ENCODE results near the gene KCNAB2.

DNA sequence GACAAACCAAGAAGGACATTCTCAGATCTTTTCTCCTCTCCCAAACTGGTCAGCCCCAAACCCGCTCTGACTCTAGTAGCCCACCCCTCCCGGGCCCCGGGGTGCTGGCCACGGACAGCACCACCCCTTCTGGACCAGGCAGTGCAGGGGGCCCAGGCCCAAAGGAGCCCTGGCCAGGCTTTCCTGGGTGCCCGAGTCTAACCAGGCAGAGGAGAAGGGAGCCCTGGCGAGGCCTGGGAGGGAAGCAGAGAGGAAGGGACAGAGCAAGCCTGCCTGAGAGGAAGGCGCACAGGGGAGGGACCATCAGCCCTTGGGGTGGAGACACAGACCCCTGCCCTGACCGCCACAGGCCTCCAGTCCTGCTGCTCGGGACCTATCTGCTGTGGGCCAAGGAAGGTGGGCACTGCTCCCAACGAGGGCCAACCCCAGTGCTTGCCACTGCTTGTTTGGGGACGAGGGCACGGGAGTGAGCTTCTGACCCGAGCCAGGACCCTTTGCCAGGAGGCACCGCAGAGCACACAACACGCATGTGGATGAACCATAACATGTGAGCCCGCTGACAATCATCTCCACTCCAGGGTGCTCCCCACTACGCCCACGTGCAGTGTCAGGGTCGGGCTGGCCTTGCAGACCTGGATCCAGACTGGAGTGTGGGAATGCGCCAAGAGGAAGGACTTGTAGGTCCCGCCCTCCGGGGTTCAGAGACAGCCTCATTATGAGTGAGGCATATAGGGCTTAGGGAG, 57.6 kb downstream of the KCNAB2 start:
- TF ChIP-seq CTCF (IDR thresholded peaks at IDR 0.05; ENCODE audit: low read length) (no peak), EZH2 (optimal IDR thresholded peaks at IDR 0.05; ENCODE audit: low read depth, low read length) (no peak), EZH2phosphoT487 (IDR thresholded peaks at IDR 0.05; ENCODE audit: low read length) (no peak)

All from MM.1S (cell line).